Jurkat, Clone E6-1 (cell line): ENCODE results near the gene SRP54. TPM values are rescaled to one million over a fixed set of nuclear protein-coding genes. Genes with fewer than 3 reads are reported as not detected.
A peak's percentile ranks its signal among the peaks of the same experiment; 100 is the strongest.
"Not testable (repeated sequence)": the region's sequence is repeated elsewhere in the genome, so short reads cannot be mapped to it uniquely, and the experiment has no call there.

Experiments
- DNase-seq: peaks from one replicate; pipeline ENCODE4 v3.0.0-alpha.2; 2011; ENCODE audit warnings: low read depth, low spot score
- H3K4me3 ChIP-seq: 2 replicates; pipeline ENCODE4 v1.5.1; 2011; ENCODE audit warnings: mild to moderate bottlenecking, low read length, control low read depth, moderate library complexity
- polyA plus RNA-seq: library from polyadenylated mRNA; unstranded; fragments of >200 nt; gene quantifications from one replicate; pipeline ENCODE4 v1.2.1, GENCODE V29; 2012; ENCODE audit warnings: missing spikeins; ENCODE audit not compliant: insufficient read length, insufficient read depth

SRP54 gene
- polyA plus RNA-seq = 69.0 TPM

DNA sequence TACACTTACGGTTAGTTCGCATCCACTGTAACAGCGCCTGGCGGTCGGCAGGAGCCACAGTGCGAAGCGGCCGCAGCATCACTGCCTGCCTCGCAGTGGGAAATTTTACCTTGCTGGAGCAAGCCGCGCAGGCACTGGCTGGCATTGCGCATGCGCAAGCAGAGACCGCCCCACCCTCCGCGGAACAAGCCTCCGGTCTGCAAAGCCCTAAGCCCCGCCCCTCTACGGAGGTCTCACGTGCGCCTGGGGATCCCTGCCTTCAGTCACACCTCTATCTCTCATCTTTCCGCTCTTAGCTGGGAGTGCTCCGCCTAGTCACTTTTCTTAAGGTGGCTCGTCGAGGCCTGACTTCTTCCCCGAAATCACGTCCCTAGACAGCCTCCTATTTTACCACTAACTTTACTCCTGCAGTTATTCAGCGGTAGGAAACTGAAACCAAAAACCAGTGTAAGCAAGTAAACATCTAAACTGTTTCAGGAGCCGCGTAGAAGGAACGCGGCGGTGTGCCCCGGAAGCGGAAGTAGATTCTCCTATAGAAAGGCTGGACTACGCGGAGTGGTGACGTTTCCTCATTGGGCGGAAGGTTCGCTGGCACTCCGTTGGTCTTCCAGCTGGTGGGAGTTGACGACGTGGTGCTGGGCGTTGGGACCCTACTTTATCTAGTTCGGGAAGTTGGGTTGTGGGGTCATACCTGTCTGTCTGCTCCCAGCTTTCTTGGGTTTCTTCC is at the start of gene SRP54:
SRP54 (plus strand) TSS at position 572 of the 727 bp plus-strand sequence. CDS start 13,718 bp downstream, outside the sequence.
- peak; percentile 98 for DNase-seq
- H3K4me3 ChIP-seq = peak within 1 kb of the TSS; percentile 81

- H3K4me3 ChIP-seq = no peak overlapping the region
- no peak for DNase-seq
Measured at GRCh38 chr14:34933301-34933700, 49.5 kb upstream of the SRP54 start.

- H3K4me3 ChIP-seq = no peak overlapping the region
- DNase-seq = no peak
Measured at GRCh38 chr14:34935488-34935887, 47.3 kb upstream of the SRP54 start.

DNA sequence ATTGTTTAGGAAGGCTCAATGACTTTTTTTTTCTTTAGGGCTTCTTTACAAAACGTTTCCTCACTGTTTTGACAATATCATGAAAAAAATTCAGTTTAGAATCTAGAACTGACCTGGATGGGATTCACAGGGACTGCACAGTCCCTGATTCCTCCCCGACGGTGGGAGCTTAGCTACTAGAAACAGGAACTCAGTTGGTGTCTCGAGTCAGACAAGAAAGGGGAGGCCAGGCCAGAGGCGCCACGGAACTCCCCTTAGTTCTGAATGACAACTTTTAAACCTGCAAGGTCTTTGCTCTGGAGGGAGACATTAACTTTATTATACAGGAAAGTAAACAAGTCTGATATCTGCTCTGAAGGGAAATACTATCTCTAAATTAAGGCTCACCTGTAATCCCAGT is 45.4 kb upstream of the SRP54 start:
- no peak overlapping the region for H3K4me3 ChIP-seq
- DNase-seq = no peak

GRCh38 chr14:34937876-34938275 is 44.9 kb upstream of the SRP54 start:
- no peak for DNase-seq
- H3K4me3 ChIP-seq = no peak overlapping the region

DNA sequence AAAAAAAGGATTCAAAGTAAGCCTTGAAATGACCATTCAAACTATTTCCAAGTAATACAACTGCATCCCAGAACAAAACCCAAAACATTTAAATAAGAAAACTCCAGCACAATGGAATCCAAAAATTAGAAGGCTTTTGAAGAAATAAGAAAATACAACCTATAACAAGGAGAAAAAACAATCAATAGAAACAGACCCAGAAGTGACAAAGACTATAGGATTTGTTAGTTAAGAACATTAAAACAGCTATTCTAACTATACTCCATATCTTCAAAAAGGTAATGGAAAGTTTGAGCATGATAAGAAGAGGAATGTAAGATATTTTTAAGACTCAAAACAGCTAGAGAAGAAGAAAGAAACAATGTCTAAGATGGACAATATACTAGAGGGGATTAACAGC is 39.3 kb upstream of the SRP54 start:
- H3K4me3 ChIP-seq = no peak overlapping the region
- no peak for DNase-seq

DNA sequence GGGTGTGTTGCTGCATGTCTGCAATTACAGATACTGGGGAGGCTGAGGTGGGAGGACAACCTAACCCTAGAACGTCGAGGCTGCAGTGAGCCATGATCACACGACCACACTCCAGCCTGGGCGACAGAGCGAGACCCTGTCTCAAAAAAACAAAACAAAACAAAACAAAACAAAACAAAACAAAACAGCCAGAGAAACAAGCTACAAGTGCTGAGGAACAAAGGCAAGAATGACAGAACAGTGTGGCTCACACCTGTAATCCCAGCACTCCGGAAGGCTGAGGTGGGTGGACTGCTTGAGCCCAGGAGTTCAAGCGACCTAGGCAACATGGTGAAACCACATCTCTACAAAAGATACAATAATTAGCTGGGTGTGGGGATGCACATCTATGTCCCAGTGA is 38.0 kb upstream of the SRP54 start:
- no peak overlapping the region for H3K4me3 ChIP-seq
- no peak for DNase-seq

DNA sequence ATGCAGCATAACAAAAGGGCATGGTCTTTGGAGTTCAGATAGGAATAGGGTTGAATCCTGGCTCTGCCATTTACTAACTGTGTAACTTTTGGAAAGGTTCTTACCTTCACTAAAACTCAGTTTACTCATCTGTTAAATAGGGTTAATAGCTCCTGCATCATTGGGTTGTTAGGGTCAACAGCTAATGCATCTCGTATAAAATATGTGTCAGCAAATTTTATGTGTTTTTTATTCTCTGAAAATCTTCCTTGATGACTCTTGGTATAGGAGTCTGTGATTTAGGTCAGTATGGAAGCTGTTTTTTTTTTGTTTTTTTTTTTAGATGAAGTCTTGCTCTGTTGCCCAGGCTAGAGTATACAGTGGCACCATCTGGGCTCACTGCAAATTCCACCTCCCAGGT is 36.1 kb upstream of the SRP54 start:
- DNase-seq = no peak
- no peak overlapping the region for H3K4me3 ChIP-seq

DNA sequence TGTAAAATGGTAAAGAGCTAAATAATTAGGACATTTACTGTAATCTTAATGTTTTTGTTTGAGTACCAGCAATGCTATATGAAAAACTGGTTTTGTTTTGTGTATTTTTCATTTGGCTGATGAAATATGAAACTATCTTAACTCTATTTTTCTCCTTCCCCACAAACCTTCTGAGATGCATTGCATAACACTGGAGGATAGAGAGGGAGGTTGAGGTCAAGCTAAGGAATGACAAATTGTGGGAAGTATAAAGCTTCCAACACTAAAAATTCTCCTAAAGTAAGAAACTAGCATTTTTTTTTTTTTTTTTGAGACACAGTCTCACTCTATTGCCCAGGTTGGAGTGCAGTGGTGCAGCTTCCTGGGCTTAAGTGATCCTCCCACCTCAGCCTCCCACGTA is 31.5 kb upstream of the SRP54 start:
- no peak for DNase-seq

GRCh38 chr14:34956931-34957330 is 25.9 kb upstream of the SRP54 start:
- no peak overlapping the region for H3K4me3 ChIP-seq
- no peak for DNase-seq

More for the DNA sequence above, 31.5 kb upstream of the SRP54 start:
- H3K4me3 ChIP-seq = no peak overlapping the region

GRCh38 chr14:34957771-34958286 is 25.0 kb upstream of the SRP54 start:
- no peak for DNase-seq
- no peak overlapping the region for H3K4me3 ChIP-seq

GRCh38 chr14:34962106-34962505 is 20.7 kb upstream of the SRP54 start:
- DNase-seq, H3K4me3 ChIP-seq: not testable (repeated sequence)

- no peak for DNase-seq
- H3K4me3 ChIP-seq = no peak overlapping the region
Measured at GRCh38 chr14:34964977-34965764, 17.6 kb upstream of the SRP54 start.

- no peak for DNase-seq
Measured at GRCh38 chr14:34965912-34966311, 16.9 kb upstream of the SRP54 start.

DNA sequence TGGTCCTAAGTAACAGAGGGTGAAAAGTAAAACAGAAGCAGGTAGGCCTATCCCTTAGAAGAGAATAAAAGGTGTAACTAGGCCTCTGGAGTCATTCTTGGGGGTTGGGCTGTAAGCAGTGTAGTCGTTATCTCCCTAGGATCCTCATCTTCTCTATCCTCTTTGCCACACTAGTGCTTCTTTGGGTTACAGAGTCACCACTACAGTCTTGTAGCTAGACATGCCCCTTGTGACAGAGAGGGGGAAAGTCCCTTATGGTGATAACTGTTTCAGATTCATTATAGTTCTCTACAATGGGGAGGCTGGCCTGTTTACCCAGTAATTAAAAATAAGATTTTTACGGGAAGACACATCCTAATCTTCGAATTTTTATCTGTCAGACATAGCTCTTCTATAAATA is 16.4 kb upstream of the SRP54 start:
- DNase-seq = no peak
- no peak overlapping the region for H3K4me3 ChIP-seq

More at GRCh38 chr14:34965912-34966311, 16.9 kb upstream of the SRP54 start:
- H3K4me3 ChIP-seq = no peak overlapping the region

DNA sequence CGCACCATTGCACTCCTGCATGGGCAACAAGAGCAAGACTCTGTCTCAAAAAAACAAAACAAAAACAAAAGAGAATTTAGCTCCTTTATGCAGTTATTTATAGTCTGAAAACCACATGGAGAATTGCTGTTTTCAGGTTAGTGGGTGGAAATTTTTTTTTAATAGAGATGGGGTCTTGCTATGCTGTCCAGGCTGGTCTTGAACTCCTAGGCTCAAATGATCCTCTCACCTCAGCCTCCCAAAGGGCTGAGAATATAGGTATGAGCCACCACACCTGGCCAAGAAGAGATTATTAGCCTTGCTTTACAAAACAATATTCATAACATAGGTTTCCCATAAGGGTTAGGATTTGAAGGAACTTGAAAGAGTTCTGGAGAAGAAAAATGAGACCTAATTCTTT is 12.1 kb upstream of the SRP54 start:
- DNase-seq = no peak
- H3K4me3 ChIP-seq = no peak overlapping the region

DNA sequence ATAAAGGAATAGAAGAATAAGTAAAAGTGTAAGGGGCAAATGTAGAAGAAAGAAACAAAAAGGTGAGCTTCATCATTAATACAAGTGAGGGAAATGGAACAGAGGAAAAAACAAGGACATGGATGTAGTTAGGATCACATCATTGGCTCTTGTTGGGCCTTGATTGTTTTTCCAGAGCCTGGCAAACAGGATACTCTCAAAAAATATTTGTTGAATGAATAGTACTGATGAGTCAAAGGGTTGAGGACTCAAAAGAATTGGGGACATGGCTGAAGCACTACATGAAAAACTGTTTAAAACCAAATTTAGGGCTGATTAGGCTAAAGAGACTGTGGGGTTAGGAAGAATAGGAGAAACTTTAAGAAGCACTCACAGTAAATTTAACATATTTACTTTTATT is 11.4 kb upstream of the SRP54 start:
- DNase-seq = no peak
- H3K4me3 ChIP-seq = no peak overlapping the region

DNA sequence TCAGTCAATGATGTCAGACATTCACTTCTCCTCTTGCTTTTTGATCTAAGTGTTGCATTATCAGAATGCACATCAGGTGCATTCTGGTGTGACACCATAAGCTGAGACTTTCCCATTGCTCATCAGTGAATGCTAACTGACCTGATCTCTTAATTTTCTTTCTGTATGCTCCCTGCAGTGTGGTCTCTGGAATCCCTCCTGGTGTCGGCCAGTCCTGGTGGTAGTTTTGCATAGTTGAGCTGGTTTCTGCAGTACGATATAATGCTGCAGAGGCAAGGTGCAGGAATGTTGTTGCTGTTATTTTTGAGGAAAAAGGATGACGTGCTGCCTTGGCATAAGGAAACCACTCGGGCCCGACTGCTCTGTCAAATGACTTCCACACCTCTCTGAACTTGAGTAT is 11.0 kb upstream of the SRP54 start:
- H3K4me3 ChIP-seq = no peak overlapping the region
- no peak for DNase-seq

GRCh38 chr14:34978444-34978843 is 4.3 kb upstream of the SRP54 start:
- DNase-seq = no peak
- H3K4me3 ChIP-seq = no peak overlapping the region

DNA sequence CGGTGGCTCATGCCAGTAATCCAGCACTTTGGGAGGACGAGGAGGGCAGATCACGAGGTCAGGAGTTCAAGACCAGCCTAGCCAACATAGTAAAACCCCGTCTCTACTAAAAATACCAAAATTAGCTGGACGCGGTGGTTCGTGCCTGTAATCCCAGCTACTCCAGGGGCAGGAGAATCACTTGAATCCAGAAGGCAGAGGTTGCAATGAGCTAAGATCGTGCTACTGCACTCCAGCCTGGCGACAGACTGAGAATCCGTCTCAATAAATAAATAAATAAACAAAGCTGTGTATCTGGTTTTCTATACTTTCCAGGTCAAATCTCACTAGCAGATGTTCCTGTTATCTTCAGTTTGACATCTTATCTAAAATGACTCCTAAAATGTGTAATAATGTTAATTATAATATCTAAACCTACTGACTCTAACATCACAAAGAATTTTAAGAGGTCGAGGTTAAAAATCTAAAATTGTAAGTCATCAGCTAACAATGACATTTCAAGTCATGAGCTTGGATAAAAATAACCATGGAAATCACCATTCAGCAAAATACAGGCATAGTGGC is 2.4 kb upstream of the SRP54 start:
- no peak overlapping the region for H3K4me3 ChIP-seq
- DNase-seq = no peak
